ENCODE data around the gene STPG3.
A peak's percentile ranks its signal among the peaks of the same experiment; 100 is the strongest.

Gene STPG3

DNA sequence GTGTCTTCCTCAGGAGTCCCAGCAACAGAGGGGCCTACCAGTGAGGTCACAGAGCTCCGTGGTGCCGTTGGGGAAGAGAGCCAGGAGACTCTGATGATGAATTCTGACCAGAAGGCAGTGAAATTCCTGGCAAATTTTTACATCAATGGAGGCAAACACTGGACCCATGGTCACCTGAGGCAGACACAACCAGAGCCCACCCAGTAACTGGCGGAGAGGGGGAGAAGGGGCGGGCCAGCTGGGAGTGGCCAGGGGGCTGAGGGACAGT is at the start of gene STPG3:
STPG3 (plus strand) TSS at position 93 of the 268 bp plus-strand sequence; CDS start at position 94, 1 bp downstream.
- no peaks in the 10 kb centered on the region for H3K27me3 Mint-ChIP-seq

DNA sequence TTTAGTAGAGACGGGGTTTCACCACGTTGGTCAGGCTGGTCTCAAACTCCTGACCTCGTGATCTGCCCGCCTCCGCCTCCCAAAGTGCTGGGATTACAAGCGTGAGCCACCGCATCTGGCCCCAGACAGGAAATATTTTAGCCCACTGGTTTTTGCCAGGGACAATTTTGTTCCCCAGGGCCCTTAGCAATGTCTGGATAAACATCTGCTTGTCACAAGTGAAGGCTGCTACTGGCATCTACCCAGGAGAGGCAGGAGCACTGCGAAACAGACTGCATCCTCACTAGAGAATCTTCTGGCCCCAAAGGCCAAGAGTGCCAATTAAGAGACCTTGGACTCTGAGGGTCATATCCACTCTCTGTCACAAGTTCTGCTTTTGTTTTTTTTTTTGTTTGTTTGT is 48.1 kb upstream of the STPG3 start:
- Mint-ChIP-seq H3K36me3 (ENCODE audit: low read depth) (peaks cover 16% of the 10 kb centered on the region), H3K27ac (no peak overlapping the region), H3K4me3 (no peak overlapping the region), H3K4me1 (ENCODE audit: low read depth) (peaks cover 55% of the 10 kb centered on the region), H3K27me3 (no peaks in the 10 kb centered on the region), H3K9me3 (no peaks in the 10 kb centered on the region)

More for the DNA sequence above, at the start of gene STPG3:
- no peak within 1 kb of the TSS for H3K4me3 Mint-ChIP-seq
- H3K4me1 Mint-ChIP-seq (ENCODE audit: low read depth), result peaks cover 6% of the 10 kb centered on the region
- H3K27ac Mint-ChIP-seq, result no peak within 1 kb of the TSS
- H3K36me3 Mint-ChIP-seq (ENCODE audit: low read depth), result no peaks in the 10 kb centered on the region
- no peaks in the 10 kb centered on the region for H3K9me3 Mint-ChIP-seq

DNA sequence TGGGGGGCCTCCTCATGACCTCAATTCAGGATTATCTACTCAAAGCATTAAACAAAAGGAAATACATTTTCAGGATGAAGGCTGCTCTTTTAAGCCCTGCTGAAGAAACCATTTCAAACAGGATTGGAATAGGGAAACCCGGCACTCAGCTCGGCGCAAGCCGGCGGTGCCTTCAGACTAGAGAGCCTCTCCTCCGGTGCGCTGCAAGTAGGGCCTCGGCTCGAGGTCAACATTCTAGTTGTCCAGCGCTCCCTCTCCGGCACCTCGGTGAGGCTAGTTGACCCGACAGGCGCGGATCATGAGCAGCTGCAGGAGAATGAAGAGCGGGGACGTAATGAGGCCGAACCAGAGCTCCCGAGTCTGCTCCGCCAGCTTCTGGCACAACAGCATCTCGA is 46.4 kb upstream of the STPG3 start:
- Mint-ChIP-seq H3K4me1 (ENCODE audit: low read depth) (peaks cover 48% of the 10 kb centered on the region), H3K36me3 (ENCODE audit: low read depth) (peaks cover 26% of the 10 kb centered on the region), H3K4me3 (peak overlapping the region; percentile 93), H3K27ac (peak overlapping the region; percentile 94), H3K27me3 (no peaks in the 10 kb centered on the region), H3K9me3 (no peaks in the 10 kb centered on the region)

- peaks cover 26% of the 10 kb centered on the region for H3K36me3 Mint-ChIP-seq (ENCODE audit: low read depth)
- H3K9me3 Mint-ChIP-seq, result no peaks in the 10 kb centered on the region
- peaks cover 48% of the 10 kb centered on the region for H3K4me1 Mint-ChIP-seq (ENCODE audit: low read depth)
These were observed 45.7 kb upstream of the STPG3 start, which contains the start of the genes NDOR1 and TMEM203 for GRCh38 chr9:137205126-137206069. Gene NDOR1, plus strand, starts transcription at chr9:137205700. Its CDS starts 78 bp downstream, at chr9:137205778. Gene TMEM203, minus strand, starts transcription at chr9:137205648. Its CDS starts 234 bp downstream, at chr9:137205414.

DNA sequence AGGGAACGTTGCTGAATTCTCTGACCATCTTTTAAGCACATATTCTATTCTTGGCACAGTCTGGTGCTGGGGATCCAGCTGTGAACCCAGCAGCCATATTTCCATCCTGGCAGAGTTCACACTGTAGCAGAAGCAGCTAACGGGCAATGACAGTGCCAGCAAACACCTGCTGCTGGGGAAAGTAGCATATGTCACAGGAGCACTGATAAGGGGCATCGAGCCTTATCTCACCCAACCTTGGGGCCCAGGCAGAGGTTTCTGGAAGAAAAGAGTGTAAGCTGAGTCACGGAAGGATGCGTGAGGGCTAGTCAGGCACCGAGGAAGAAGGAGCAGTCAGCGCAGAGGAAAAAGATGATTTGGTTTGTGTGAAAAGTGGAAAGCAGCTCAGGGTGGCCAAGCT is 44.5 kb upstream of the STPG3 start:
- Mint-ChIP-seq H3K36me3 (ENCODE audit: low read depth) (peaks cover 26% of the 10 kb centered on the region), H3K4me1 (ENCODE audit: low read depth) (peaks cover 44% of the 10 kb centered on the region), H3K27me3 (no peaks in the 10 kb centered on the region), H3K4me3 (peak overlapping the region; percentile 93), H3K27ac (peak overlapping the region; percentile 93), H3K9me3 (no peaks in the 10 kb centered on the region)

More at GRCh38 chr9:137205126-137206069, 45.7 kb upstream of the STPG3 start, which contains the start of the genes NDOR1 and TMEM203:
- peak within 1 kb of the TSS; percentile 93 for H3K4me3 Mint-ChIP-seq
- H3K27me3 Mint-ChIP-seq, result no peaks in the 10 kb centered on the region
- H3K27ac Mint-ChIP-seq, result peak within 1 kb of the TSS; percentile 94

GRCh38 chr9:137211532-137211931 is 39.6 kb upstream of the STPG3 start:
- Mint-ChIP-seq H3K9me3 (no peaks in the 10 kb centered on the region), H3K4me1 (ENCODE audit: low read depth) (peaks cover 12% of the 10 kb centered on the region), H3K27me3 (no peaks in the 10 kb centered on the region), H3K36me3 (ENCODE audit: low read depth) (peaks cover 27% of the 10 kb centered on the region), H3K27ac (no peak overlapping the region), H3K4me3 (no peak overlapping the region)

DNA sequence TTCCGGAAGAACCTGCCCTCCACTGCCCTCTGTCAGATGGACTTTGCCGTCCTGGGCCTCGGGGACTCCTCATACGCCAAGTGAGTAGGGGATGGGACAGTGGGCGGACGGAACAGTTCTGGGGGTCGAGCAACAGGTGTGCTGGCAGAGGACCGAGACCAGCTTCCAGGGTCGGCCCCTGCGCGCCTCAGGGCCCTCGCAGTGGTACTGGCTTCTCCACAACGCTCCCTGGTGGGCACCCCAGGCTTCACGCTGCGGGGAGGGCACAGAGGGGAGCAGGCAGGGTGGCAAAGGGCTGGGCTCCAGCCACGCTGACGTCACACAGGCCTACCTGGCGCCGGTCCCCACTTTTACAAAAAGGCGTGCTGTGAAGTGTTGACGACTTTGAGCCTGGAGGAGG is 38.6 kb upstream of the STPG3 start:
- Mint-ChIP-seq H3K36me3 (ENCODE audit: low read depth) (peaks cover 17% of the 10 kb centered on the region), H3K4me1 (ENCODE audit: low read depth) (peaks cover 2% of the 10 kb centered on the region), H3K9me3 (no peaks in the 10 kb centered on the region), H3K27me3 (no peaks in the 10 kb centered on the region), H3K27ac (no peak overlapping the region), H3K4me3 (no peak overlapping the region)

GRCh38 chr9:137213160-137214060 is 37.7 kb upstream of the STPG3 start:
- no peak overlapping the region for H3K4me3 Mint-ChIP-seq
- peaks cover 13% of the 10 kb centered on the region for H3K36me3 Mint-ChIP-seq (ENCODE audit: low read depth)
- no peaks in the 10 kb centered on the region for H3K9me3 Mint-ChIP-seq
- H3K4me1 Mint-ChIP-seq (ENCODE audit: low read depth), result no peaks in the 10 kb centered on the region
- no peaks in the 10 kb centered on the region for H3K27me3 Mint-ChIP-seq
- H3K27ac Mint-ChIP-seq, result no peak overlapping the region

- Mint-ChIP-seq H3K4me1 (ENCODE audit: low read depth) (no peaks in the 10 kb centered on the region), H3K9me3 (no peaks in the 10 kb centered on the region), H3K36me3 (ENCODE audit: low read depth) (peaks cover 4% of the 10 kb centered on the region), H3K27me3 (no peaks in the 10 kb centered on the region), H3K4me3 (no peak overlapping the region), H3K27ac (no peak overlapping the region)
These were observed 36.5 kb upstream of the STPG3 start for GRCh38 chr9:137214620-137215019.

GRCh38 chr9:137215196-137215986 is 35.7 kb upstream of the STPG3 start:
- no peaks in the 10 kb centered on the region for H3K9me3 Mint-ChIP-seq
- no peak overlapping the region for H3K27ac Mint-ChIP-seq
- no peaks in the 10 kb centered on the region for H3K4me1 Mint-ChIP-seq (ENCODE audit: low read depth)
- H3K36me3 Mint-ChIP-seq (ENCODE audit: low read depth), result peaks cover 4% of the 10 kb centered on the region
- H3K27me3 Mint-ChIP-seq, result no peaks in the 10 kb centered on the region
- H3K4me3 Mint-ChIP-seq, result no peak overlapping the region

DNA sequence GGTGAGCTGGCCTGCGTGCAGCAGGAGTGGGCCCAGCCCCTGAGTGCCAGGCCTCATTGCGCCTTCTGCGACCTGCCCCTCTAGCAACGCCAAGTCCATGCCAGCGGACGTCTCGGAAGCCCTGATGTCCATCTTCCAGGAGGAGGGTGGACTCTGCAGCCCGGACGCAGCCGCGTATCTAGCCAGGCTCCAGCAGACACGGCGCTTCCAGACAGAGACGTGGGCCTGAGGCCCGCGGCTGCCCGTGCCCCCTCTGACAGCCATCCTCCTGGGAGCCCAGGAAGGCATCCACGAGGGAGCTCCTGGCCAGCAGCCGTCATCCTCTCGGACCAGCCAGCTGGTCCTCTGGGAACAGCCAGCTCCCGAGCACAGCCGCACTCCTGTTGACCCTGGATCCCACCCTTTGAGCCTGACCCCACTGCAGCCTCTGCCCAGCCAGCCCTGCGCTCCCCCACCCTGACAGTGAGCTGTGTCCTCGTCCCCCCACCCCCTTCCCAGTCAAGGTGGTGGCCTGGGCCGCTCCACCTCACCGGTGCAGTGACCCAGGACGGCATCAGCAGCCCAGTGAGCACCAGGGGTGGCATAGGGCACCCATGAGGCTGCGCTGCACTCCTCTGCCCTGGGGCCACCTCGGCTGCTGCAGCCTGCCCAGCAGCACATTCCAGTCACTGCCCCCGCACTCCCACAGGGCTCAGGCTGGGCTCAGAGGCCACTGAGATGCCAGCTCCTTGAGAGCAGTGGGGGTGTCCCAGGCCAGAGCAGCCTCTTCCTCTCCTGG is 34.7 kb upstream of the STPG3 start:
- Mint-ChIP-seq H3K36me3 (ENCODE audit: low read depth) (peaks cover 4% of the 10 kb centered on the region), H3K27me3 (no peaks in the 10 kb centered on the region), H3K4me3 (no peak overlapping the region), H3K27ac (no peak overlapping the region), H3K4me1 (ENCODE audit: low read depth) (no peaks in the 10 kb centered on the region), H3K9me3 (no peaks in the 10 kb centered on the region)

DNA sequence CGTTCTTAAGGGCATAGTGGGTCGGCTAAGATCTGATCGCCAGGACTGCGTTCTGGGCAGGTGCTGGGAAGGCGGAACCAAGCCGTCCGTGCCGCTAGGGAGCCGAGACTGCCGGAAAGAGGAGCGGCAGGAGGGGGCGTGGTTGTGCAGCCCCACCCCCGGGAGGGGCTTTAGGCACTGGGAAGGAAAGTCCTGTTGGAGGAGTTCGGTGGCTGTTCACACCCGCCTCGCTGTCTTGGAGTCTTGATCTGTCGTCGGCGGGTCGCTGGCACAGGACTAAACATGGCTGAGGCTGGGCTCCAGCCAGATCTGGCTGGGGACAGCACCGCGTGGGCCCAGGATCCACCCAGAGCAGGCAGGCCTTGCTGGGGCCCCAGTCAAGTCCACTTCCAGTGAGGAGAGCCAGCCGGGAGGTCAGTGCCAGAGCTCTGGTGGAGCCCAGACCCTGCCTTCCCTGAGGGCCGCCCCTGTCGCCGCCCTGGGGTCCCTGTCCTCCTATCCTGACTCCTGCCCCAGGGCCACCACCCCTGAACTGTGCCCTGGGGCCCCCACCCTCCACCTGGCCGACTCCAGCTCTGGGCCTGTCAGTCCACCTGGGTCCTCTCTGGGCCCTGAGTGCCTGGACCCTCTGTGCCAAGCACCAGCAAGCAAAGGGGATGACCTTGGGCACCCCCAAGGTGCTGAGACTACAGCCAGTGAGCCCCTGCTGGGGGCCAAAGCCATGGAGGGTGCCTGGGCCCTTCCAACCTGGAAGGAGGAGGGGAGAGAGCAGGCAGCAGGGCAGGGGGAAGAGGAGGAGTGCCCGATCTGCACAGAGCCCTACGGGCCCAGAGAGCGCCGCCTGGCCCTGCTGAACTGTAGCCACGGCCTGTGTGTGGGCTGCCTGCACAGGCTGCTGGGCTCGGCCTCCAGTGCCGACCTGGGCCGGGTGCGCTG is 33.5 kb upstream of the STPG3 start:
- Mint-ChIP-seq H3K36me3 (ENCODE audit: low read depth) (peaks cover 4% of the 10 kb centered on the region), H3K4me3 (no peak overlapping the region), H3K27me3 (no peaks in the 10 kb centered on the region), H3K4me1 (ENCODE audit: low read depth) (no peaks in the 10 kb centered on the region), H3K9me3 (no peaks in the 10 kb centered on the region), H3K27ac (no peak overlapping the region)

DNA sequence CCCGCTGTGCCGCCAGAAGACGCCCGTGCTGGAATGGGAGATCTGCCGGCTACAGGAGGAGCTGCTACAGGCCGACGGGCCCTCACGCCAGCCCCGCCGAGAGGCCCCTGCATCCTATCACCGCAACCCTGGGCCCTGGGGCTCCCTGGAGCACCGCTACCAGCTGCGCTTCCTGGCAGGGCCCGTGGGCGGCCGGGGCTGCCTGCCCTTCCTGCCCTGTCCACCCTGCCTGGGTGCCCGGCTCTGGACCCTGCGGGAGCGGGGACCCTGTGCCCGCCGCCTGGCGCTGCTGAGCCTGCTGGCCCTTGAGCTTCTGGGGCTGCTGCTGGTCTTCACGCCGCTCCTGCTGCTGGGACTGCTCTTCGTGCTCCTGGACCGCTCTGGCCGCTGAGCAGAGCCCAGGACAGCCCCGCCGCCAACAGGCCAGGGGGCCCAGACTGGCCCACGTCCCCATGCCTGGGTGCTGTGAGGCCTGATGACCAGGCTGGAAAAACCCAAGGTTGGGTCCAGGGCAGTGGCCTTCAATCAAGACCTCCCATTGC is 32.8 kb upstream of the STPG3 start:
- H3K9me3 Mint-ChIP-seq, result no peaks in the 10 kb centered on the region

More for the DNA sequence above, 32.8 kb upstream of the STPG3 start:
- no peaks in the 10 kb centered on the region for H3K4me1 Mint-ChIP-seq (ENCODE audit: low read depth)
- H3K27ac Mint-ChIP-seq, result no peak overlapping the region
- no peaks in the 10 kb centered on the region for H3K27me3 Mint-ChIP-seq
- no peaks in the 10 kb centered on the region for H3K36me3 Mint-ChIP-seq (ENCODE audit: low read depth)
- no peak overlapping the region for H3K4me3 Mint-ChIP-seq

Measured in stimulated activated naive CD8-positive, alpha-beta T cell treated with anti-CD3 and anti-CD28 coated beads, Interleukin-15, Interleukin-2, amounts not matched to agents 100 ng/mL and 50 ng/mL, for 24 hours (primary cell).